HG03159 (cell line): ENCODE results near the gene SLC7A10.

Experiments used
- ATAC-seq: cut with Tn5 transposase; IDR thresholded peaks from one replicate; pipeline ENCODE4 v1.9.1; 2021; ENCODE audit warnings: mild to moderate bottlenecking, moderate library complexity; ENCODE audit not compliant: unreplicated experiment

The SLC7A10 gene

DNA sequence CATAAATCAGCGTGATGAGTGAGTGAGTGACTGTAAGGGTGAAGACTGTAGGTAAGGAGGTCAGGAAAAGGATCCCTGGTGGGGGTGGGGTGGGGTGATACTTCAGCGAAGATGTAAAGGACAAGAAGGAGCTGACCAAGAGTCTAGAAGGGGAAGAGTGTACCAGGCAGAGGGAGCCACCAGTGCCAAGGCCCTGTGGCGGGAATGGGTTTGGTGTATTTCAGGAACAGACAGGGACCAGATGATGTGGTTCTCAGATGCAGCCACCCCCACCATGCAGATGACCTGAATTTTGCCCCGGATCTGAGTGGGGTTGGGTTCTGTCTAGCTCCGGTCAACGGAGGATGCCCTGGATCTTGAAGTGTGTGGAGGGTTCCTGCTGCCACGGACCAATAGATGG lies 30.1 kb upstream of the SLC7A10 start:
- ATAC-seq: no peak

DNA sequence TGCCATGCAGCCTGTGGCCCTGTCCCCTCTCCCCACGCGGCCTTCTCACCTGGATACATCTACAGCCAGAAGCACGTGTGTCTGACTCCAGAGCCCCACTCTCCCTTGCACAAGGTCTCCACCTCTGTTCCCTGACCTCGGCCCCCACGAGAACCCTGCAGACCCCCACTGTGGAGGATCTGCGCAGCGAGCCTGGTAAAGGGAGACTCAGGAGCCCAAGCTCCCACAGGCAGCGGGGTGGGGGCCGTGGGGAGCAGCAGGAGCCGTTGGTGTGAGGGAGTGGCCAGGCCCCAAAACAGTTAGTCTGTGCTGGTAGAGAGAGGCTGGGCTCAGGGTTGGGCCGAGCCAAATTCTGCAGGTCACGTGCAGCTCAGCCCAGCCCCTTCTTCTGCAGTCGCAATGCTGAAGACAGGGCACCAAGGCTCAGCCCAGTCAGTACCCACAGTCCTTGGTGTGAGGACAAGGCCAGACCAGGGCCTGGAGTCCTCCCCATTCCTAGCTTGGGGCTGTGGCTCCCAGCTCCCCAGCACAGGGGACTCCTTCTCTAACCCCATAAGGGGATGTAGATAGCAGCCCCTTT lies 28.7 kb upstream of the SLC7A10 start:
- no peak for ATAC-seq

DNA sequence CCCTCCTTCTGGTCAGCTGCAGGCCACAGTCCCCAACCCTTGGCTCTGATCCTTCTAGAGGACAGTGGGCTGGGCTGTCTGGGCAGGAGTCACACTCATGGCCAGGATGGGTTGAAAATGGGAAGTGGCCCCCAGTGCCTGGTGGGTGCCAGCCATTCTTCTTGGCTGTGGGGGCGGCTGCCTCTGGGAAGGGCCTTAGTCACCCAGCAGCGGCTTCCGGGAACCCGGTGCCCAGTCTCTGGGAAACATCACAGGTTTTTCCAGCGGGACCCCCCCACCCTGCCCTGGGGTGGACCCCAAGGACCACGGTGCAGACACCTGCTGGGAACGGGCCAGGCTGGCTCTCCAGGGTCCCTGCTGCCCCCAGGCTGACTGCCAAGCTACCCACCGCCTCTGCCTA lies 27.3 kb upstream of the SLC7A10 start:
- ATAC-seq: no peak

DNA sequence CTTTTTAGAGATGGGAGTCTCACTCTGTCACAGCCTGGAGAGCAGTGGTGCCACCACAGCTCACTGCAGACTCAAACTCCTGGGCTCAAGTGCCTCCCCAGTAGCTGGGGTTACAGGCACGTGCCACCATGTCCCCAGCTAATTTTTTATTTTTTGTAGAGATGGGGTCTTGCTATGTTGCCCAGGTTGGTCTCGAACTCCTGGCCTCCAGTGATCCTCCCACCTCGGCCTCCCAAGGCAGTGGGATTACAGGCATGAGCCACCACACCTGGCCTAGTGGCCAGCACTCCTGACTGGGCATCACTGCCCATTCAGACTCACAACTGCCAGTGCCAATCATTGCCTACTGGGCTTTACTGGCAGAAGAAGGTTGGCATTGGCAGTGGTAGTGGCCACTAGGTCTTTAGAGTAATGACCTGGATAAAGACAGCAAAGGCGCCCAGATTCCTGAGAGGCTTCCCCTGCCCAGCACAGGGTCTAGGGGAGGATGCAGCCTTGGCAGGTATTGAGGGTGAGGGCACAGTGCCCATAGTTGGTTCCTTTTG lies 26.8 kb upstream of the SLC7A10 start:
- no peak for ATAC-seq

DNA sequence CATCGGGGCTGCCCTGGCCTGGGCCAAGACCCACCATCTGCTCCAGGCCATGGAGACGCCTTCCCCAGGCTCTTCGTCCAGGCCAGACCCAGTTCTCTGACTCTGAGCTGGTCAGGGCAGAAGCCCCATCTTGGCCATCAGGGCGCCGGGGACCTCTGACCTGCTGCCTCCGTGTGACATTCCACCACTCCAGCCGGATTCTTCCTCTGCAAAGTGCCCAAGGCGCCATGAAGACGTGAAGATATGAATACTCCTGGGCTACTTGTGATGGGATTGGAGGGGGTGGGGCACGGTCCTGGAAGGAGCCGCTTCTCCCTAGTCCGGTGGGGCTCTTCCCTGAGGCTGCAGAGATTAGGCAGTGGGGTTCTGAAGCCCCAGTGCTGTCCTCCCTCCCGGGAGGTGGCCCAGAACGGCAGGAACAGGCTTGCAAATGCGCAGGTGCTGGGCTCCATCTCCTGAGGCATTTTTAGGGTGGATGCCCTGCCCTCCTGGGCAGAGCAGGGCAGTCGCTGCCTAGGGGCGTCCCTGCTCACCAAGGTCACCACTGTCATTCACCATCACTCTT lies 26.0 kb upstream of the SLC7A10 start:
- ATAC-seq: no peak

DNA sequence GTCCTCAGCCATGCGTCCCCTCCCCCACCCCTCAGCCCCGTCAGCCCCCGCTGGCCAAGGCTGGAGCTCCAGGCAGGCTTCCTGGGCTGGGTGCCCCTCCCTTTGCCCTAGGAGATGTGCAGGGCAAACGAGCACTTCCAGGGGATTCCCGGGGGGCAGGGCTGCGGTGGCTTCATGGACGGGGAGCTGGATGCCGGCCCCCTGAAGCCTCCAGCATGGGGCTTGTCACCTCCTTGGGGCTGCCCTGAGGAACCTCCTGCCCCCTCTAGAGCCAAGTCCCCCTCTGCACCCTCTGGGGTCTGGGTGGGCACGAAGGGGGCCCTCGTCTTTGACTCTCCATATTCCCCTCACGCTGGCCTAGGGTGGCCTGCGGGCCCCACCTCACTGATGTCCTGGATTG lies 25.4 kb upstream of the SLC7A10 start:
- ATAC-seq: no peak

DNA sequence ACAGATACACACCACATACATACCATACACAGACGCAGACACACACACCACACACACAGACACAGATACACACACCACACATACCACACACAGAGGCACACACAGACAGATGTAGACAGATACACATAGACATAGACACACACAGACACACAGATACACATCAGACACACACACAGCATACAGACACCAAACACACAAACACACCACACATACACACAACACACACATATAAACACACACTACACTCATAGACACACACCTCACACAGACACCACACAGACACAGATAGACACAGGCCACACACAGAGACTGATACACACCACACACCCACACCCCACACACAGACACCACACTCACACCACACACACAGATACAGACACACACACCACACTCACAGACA lies 24.9 kb upstream of the SLC7A10 start:
- ATAC-seq: no peak

DNA sequence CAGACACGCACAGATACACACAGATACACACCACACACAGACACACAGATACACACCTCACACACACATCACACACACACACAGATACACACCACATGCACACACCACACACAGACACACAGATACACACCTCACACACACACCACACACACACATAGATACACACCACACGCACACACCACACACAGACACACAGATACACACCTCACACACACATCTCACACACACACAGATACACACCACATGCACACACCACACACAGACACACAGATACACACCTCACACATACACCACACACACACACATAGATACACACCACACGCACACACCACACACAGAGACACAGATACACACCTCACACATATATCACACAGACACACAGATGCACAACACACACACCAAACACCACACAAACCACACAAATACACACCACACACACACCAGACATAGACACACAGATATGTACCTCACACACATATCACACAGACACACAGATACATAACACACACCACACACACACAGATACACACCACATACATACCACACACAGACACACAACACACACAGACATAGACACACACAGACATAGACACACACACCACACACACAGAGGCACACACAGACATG lies 24.2 kb upstream of the SLC7A10 start:
- no peak for ATAC-seq

DNA sequence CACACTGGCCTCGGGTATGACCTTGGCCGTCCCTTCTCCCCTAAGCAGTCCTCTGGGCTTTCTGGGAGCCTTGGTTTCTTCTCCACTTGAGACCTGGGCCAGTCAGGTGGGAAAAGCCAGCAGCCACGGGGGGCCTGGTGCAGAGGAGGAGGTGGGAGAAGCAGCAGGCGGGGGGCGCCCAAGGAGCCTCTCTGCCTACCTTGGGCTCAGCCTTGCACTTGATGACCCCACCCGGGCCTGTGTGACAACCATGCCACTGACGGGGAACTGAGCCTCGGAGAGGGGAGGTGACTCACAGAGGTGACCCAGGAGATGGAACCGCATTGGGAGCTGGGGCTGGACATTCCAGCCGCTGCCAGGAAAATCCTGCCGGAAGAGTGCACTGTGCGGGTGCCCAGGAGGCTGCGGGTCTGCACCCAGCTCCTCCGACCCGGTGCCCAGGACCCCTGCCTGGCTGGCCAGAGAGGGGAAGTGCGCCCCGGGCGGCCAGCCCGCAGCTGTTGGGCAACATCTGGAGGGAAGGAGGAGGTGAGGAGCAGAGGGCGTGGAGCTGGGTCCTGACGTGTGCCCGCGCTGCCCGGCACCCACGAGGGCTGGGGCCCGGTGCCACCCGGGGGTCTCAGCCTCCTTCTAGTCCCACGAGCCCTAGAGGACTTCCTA lies 23.4 kb upstream of the SLC7A10 start:
- ATAC-seq: no peak

DNA sequence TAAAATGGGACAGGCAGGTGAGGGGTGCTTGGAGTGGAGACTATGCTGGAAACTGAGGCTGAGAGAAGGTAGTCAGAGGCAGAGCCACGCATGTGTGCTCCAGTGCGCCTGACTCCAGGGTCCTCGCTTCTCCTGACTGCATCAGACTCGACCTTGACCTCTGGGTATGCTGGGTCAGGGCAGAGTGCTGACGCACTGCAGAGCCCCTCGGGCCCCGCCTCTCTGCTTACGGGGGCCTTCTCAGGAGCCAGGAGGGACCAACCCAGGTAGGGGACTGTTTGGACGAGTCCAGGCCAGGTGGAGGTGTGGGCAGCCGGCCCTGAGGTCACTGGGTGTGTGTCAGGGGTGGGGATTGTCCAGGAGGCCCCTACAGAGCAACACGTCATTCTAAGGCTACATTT lies 22.9 kb upstream of the SLC7A10 start:
- ATAC-seq: no peak

DNA sequence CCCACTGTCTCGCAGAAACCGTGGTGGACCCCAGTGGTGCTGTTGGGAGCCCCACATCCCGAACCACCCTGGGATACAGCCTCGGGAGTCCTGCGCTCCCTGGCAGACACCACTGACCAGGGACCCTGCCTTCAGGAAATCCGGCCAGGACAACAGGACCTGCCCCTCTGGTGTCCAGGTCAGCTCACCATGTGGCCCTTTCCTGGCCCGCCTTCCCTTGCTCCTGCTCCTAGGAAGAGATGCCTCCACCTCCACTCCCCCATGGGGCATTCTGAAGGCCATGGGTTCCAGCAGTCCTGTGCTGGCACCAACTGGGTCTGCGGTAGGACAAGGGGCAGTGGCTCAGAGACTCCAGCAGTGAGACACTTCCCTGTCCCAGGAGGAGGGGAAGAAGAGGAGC lies 22.5 kb upstream of the SLC7A10 start:
- ATAC-seq: no peak

DNA sequence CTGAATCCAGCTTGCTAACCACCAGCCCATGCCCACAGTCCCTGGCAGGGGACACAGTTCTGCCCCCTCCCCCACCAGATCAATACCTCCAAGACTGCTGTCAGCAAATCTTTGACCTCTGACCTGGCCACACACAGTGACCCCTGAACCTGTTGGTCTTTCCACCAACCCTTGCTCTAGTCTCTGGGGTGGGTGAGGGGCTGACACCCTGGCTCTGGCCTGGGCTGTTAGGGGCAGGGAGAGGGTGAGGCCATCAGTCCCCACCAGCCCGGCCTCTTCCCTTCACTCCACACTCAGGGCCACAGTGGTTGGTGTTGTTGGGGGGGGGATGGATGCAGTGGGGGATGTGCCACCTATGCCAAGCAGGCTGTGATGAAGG lies 21.8 kb upstream of the SLC7A10 start:
- ATAC-seq: no peak

DNA sequence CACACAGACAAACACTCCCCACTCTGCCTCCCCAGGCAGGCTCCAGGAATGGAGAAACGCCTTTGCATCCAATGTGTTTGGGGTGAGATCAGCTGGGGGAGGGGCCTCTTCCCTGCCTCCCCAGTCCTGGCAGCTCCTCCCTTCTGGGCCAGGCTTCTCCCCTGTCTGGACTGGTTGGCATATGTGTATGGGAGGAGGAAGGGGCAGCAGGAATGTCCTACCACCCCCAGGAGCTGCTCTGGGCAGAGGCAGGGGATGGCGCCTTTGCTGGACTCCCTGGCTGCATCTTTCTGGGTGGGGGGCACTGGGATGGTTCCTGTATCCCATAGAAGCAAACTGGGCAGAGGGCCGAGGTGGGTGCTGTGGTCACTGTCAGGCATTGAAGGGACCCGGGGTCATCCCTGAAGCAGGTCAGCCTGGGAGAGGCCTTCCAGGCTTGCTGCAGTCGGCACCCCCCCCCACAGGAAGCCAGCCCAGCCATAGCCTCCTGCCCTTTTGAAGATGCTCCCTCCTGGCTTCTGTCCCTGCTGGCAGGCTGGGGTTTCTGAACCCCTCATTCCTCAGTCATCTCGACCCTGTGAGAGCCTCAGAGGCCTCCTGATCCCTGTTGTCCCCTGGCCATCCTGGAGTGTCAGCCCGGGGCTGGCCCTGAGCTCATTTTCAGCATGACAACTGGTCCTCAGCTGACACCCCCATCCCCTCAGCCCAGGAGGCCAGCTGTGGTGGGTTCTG lies 21.2 kb upstream of the SLC7A10 start:
- ATAC-seq: no peak

DNA sequence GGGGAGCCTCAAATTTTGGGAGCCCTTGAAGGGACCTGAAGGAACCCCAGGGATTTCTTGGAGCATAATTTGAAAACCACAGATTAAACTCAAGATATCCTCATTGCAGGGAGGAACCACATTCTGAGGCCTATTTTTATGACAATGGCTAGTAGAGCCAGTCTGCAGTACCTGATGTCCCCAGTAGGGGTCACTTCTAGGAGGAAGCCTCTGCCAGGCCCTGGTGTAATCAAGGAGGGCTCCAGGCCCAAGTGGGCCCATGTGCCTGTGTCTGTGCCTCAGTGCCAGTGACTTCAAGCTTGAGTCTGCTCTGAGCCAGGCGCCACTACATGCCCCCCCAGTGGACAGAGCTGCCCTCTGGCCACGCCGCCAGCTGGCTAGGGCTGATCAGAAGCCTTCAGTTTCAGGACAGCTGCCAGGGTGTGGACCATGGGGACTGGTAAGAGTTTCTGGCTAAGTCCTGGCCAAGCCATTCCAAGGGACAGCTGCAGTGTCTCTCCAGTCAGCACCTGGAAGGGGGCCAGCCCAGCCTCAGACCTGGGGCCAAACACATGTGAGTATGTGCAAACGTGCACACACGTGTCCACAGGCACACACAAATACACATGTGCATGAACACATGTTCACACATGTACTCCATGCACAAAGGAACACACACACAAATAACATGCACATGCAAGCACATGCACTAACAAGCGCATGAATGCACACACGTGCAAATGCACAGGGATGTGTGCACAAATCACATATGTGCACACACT lies 20.5 kb upstream of the SLC7A10 start:
- ATAC-seq: no peak

DNA sequence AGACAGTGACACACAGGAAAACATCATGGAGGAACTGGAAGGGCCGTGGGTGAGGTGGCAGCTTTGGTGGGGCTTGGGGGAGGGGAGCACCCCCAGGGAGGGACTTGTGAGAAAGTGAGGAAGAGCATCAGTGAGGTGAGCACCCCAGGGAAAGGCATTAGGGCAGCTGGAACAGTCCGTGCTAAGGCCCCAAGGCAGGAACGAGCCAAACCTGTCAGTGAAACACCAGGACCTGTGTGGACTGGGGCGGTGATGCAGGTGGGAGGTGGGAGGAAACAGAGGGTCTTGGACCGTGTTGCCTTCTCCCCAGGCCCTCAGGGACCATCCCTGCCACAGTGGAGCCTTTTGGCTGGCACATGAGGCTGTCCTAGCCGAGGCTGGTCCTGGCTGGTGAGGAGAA lies 17.3 kb upstream of the SLC7A10 start:
- ATAC-seq: no peak

DNA sequence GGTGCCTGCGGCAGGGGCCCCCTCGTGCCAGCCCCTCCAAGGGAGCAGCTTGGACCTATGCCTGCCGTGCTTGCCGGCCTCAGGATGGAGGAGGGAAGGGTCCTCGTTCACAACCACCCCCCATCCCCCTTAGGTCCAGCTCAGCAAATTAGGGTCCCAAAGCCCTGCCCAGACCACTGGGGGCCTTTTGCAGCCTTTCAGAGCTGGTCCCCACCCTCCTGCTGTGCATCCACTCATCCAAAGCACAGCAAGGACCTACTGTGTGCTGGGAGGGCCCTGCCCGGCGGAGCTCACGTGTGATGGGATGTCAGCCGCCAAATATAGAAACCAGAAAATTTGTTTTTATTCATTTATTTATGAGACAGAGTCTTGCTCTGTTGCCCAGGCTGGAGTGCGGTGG lies 16.5 kb upstream of the SLC7A10 start:
- ATAC-seq: no peak

DNA sequence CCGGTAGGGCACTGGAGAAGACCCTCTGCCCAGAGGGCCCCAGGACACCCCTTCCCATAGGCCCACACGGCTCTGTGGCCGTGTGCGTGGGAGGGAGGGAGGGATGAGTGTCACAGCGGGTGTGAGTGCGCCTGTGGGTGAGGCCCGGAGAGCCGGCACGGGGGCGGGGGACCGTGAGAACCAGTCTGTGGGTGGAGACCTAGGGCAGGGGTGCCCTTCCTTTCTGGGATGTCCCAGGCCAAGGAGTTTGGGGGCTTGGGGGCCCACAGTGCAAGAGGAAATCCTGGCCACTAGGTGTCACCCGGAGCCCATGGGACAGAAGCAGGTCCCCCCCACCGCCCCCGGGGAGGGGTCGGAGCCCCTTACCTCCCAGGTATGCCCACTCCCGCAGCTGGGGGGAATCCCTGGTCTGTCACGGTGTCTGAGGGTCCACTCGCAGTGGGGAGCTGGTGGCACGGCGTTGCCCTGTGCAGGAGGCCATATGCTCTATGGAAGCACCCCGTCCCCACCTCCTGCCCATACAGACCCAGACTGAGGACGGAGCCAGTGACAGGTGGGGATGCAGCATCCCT lies 16.0 kb upstream of the SLC7A10 start:
- ATAC-seq: no peak

DNA sequence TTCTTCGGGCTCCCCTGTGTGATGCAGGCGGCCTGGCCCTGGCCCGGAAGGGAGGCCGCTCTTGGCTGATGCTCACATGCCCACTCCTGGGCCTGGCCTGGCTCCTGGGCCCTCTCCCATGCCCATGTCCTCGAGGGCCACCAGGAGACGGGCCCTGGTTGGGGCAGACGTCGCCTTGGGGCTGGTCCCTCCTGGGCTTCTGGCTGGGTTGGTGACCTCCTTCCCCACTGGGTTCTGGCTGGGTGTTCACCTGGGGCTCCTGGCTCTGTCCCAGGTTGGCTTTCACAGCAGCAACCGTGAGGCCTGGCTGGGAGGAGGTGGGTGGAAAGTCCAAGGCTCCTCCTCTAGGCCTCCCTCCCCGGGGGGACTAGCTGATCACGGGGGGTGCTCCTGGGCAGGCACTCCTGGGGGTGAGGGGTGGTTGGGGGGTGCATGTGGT lies 15.5 kb upstream of the SLC7A10 start:
- no peak for ATAC-seq

DNA sequence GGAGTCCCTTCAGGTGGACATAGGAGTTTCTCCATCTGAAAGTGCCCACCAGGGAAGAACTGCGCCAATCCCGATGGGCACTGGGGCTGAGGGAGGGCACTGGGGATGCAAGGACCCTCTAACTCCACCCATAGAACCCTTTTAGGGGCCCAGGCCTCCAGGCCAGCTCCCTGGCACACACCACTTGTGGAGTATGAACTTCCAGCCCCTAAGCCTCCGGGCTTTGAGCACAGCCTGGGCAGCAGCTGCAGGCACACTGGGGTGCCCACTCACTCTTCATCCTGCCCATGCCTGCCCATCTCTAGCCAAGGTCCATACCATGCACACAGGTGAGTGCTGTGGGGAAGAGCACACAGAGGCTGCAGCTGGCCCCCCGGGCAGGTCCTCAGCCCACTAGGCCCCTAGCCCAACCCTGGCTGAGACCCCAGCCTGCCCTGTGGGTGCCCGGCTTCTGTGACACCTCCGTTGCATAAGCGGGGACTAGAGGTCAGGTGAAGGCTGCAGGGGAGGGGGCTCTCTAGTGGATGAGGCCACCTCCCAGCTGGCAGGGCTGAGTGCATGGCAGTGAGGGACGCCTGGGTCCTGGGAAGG lies 14.6 kb upstream of the SLC7A10 start:
- ATAC-seq: no peak
